ENCODE results near the gene ADARB2. TPM values are rescaled to one million over a fixed set of nuclear protein-coding genes. Genes with fewer than 3 reads are reported as not detected.

The ADARB2 gene
- total and polyA plus RNA-seq, 4 donors = under 0.01 to 0.79 TPM; not detected in 2

- ATAC-seq (ENCODE audit: low FRiP score) (no peak), DNase-seq (peak in 1 of 2 donors; percentile 20)
- 76 to 79% methylated on average over 15 of the region's 15 CpGs for WGBS, 2 donors
- Histone ChIP-seq H3K36me3 (ENCODE audit: control insufficient read depth in 1 of 2, insufficient read depth in 2 of 2, low read length in 1 of 2) (no peaks in the 10 kb centered on the region), H3K4me3 (ENCODE audit: low read length in 2 of 2) (no peak overlapping the region), H3K27ac (ENCODE audit: low read depth in 1 of 2, low read length in 2 of 2) (no peak overlapping the region), H3K9me3 (ENCODE audit: control insufficient read depth, low read length) (no peaks in the 10 kb centered on the region), H3K4me1 (ENCODE audit: control insufficient read depth in 1 of 2, insufficient read depth in 2 of 2, low read length in 2 of 2) (no peaks in the 10 kb centered on the region), H3K27me3 (ENCODE audit: control insufficient read depth in 1 of 2, insufficient read depth in 2 of 2, low read length in 1 of 2) (no peaks in the 10 kb centered on the region)
- intact Hi-C loops (cut with DNase I) = no loop called here
Measured at GRCh38 chr10:1550616-1551015, 186.7 kb downstream of the ADARB2 start.

- no peaks in the 10 kb centered on the region for H3K9me3 ChIP-seq (ENCODE audit: control insufficient read depth, low read length)
- no peaks in the 10 kb centered on the region for H3K27me3 ChIP-seq (ENCODE audit: control insufficient read depth in 1 of 2, insufficient read depth in 2 of 2, low read length in 1 of 2)
- H3K4me3 ChIP-seq (ENCODE audit: low read length in 2 of 2) = no peak overlapping the region
- DNase-seq (peak in 1 of 2 donors; percentile 21), ATAC-seq (ENCODE audit: low FRiP score) (no peak)
- intact Hi-C loops (cut with DNase I) = no loop called here
- H3K4me1 ChIP-seq (ENCODE audit: control insufficient read depth in 1 of 2, insufficient read depth in 2 of 2, low read length in 2 of 2) = no peaks in the 10 kb centered on the region
- WGBS, 2 donors = 68% methylated on average over 7 of the region's 7 CpGs
- H3K27ac ChIP-seq (ENCODE audit: low read depth in 1 of 2, low read length in 2 of 2) = no peak overlapping the region
- no peaks in the 10 kb centered on the region for H3K36me3 ChIP-seq (ENCODE audit: control insufficient read depth in 1 of 2, insufficient read depth in 2 of 2, low read length in 1 of 2)
Measured at GRCh38 chr10:1550291-1550595, 187.1 kb downstream of the ADARB2 start.

GRCh38 chr10:1549591-1550290 lies 187.6 kb downstream of the ADARB2 start:
- no peaks in the 10 kb centered on the region for H3K4me1 ChIP-seq (ENCODE audit: control insufficient read depth in 1 of 2, insufficient read depth in 2 of 2, low read length in 2 of 2)
- no peaks in the 10 kb centered on the region for H3K36me3 ChIP-seq (ENCODE audit: control insufficient read depth in 1 of 2, insufficient read depth in 2 of 2, low read length in 1 of 2)
- no peaks in the 10 kb centered on the region for H3K9me3 ChIP-seq (ENCODE audit: control insufficient read depth, low read length)
- WGBS, 2 donors = 67 to 68% methylated on average over 17 of the region's 17 CpGs
- no peaks in the 10 kb centered on the region for H3K27me3 ChIP-seq (ENCODE audit: control insufficient read depth in 1 of 2, insufficient read depth in 2 of 2, low read length in 1 of 2)
- ATAC-seq (ENCODE audit: low FRiP score) (no peak), DNase-seq (peak in 1 of 2 donors; percentile 28)
- no peak overlapping the region for H3K27ac ChIP-seq (ENCODE audit: low read depth in 1 of 2, low read length in 2 of 2)
- intact Hi-C loops (cut with DNase I) = no loop called here
- no peak overlapping the region for H3K4me3 ChIP-seq (ENCODE audit: low read length in 2 of 2)

GRCh38 chr10:1548596-1548995 lies 188.7 kb downstream of the ADARB2 start:
- Histone ChIP-seq H3K4me3 (ENCODE audit: low read length in 2 of 2) (no peak overlapping the region), H3K27me3 (ENCODE audit: control insufficient read depth in 1 of 2, insufficient read depth in 2 of 2, low read length in 1 of 2) (no peaks in the 10 kb centered on the region), H3K4me1 (ENCODE audit: control insufficient read depth in 1 of 2, insufficient read depth in 2 of 2, low read length in 2 of 2) (no peaks in the 10 kb centered on the region), H3K9me3 (ENCODE audit: control insufficient read depth, low read length) (no peaks in the 10 kb centered on the region), H3K36me3 (ENCODE audit: control insufficient read depth in 1 of 2, insufficient read depth in 2 of 2, low read length in 1 of 2) (no peaks in the 10 kb centered on the region), H3K27ac (ENCODE audit: low read depth in 1 of 2, low read length in 2 of 2) (no peak overlapping the region)
- DNase-seq (no peak), ATAC-seq (ENCODE audit: low FRiP score) (no peak)
- 87% methylated on average over 7 of the region's 7 CpGs for WGBS, 2 donors
- intact Hi-C loops (cut with DNase I) = no loop called here

- H3K4me1 ChIP-seq (ENCODE audit: control insufficient read depth in 1 of 2, insufficient read depth in 2 of 2, low read length in 2 of 2) = no peaks in the 10 kb centered on the region
- no peaks in the 10 kb centered on the region for H3K36me3 ChIP-seq (ENCODE audit: control insufficient read depth in 1 of 2, insufficient read depth in 2 of 2, low read length in 1 of 2)
- ATAC-seq (ENCODE audit: low FRiP score) (no peak), DNase-seq (peak in 1 of 2 donors; percentile 28)
- intact Hi-C loops (cut with DNase I) = no loop called here
- 89% methylated on average over 7 of the region's 7 CpGs for WGBS, 2 donors
- no peak overlapping the region for H3K4me3 ChIP-seq (ENCODE audit: low read length in 2 of 2)
- H3K9me3 ChIP-seq (ENCODE audit: control insufficient read depth, low read length) = no peaks in the 10 kb centered on the region
- no peak overlapping the region for H3K27ac ChIP-seq (ENCODE audit: low read depth in 1 of 2, low read length in 2 of 2)
- H3K27me3 ChIP-seq (ENCODE audit: control insufficient read depth in 1 of 2, insufficient read depth in 2 of 2, low read length in 1 of 2) = no peaks in the 10 kb centered on the region
Measured at GRCh38 chr10:1548146-1548545, 189.2 kb downstream of the ADARB2 start.

- Histone ChIP-seq H3K27ac (ENCODE audit: low read depth in 1 of 2, low read length in 2 of 2) (no peak overlapping the region), H3K4me1 (ENCODE audit: control insufficient read depth in 1 of 2, insufficient read depth in 2 of 2, low read length in 2 of 2) (no peaks in the 10 kb centered on the region), H3K9me3 (ENCODE audit: control insufficient read depth, low read length) (no peaks in the 10 kb centered on the region), H3K36me3 (ENCODE audit: control insufficient read depth in 1 of 2, insufficient read depth in 2 of 2, low read length in 1 of 2) (no peaks in the 10 kb centered on the region), H3K27me3 (ENCODE audit: control insufficient read depth in 1 of 2, insufficient read depth in 2 of 2, low read length in 1 of 2) (no peaks in the 10 kb centered on the region), H3K4me3 (ENCODE audit: low read length in 2 of 2) (no peak overlapping the region)
- DNase-seq (no peak), ATAC-seq (ENCODE audit: low FRiP score) (no peak)
- intact Hi-C loops (cut with DNase I) = no loop called here
- 44 to 63% methylated on average over 19 of the region's 19 CpGs for WGBS, 2 donors
Measured at GRCh38 chr10:1546431-1547110, 190.8 kb downstream of the ADARB2 start.

- Histone ChIP-seq H3K9me3 (ENCODE audit: control insufficient read depth, low read length) (no peaks in the 10 kb centered on the region), H3K4me3 (ENCODE audit: low read length in 2 of 2) (no peak overlapping the region), H3K36me3 (ENCODE audit: control insufficient read depth in 1 of 2, insufficient read depth in 2 of 2, low read length in 1 of 2) (no peaks in the 10 kb centered on the region), H3K27me3 (ENCODE audit: control insufficient read depth in 1 of 2, insufficient read depth in 2 of 2, low read length in 1 of 2) (no peaks in the 10 kb centered on the region), H3K27ac (ENCODE audit: low read depth in 1 of 2, low read length in 2 of 2) (no peak overlapping the region), H3K4me1 (ENCODE audit: control insufficient read depth in 1 of 2, insufficient read depth in 2 of 2, low read length in 2 of 2) (no peaks in the 10 kb centered on the region)
- WGBS, 2 donors = 77 to 78% methylated on average over 7 of the region's 7 CpGs
- DNase-seq = peak in 1 of 2 donors; percentile 34
- intact Hi-C loops (cut with DNase I) = no loop called here
- peak; percentile 54 for ATAC-seq (ENCODE audit: low FRiP score)
Measured at GRCh38 chr10:1545524-1545923, 191.8 kb downstream of the ADARB2 start.

GRCh38 chr10:1544929-1545328 lies 192.4 kb downstream of the ADARB2 start:
- Histone ChIP-seq H3K36me3 (ENCODE audit: control insufficient read depth in 1 of 2, insufficient read depth in 2 of 2, low read length in 1 of 2) (no peaks in the 10 kb centered on the region), H3K27me3 (ENCODE audit: control insufficient read depth in 1 of 2, insufficient read depth in 2 of 2, low read length in 1 of 2) (no peaks in the 10 kb centered on the region), H3K4me1 (ENCODE audit: control insufficient read depth in 1 of 2, insufficient read depth in 2 of 2, low read length in 2 of 2) (no peaks in the 10 kb centered on the region), H3K4me3 (ENCODE audit: low read length in 2 of 2) (no peak overlapping the region), H3K27ac (ENCODE audit: low read depth in 1 of 2, low read length in 2 of 2) (no peak overlapping the region), H3K9me3 (ENCODE audit: control insufficient read depth, low read length) (no peaks in the 10 kb centered on the region)
- WGBS, 2 donors = 57 to 76% methylated on average over 2 of the region's 2 CpGs
- ATAC-seq (ENCODE audit: low FRiP score) (no peak), DNase-seq (no peak)
- intact Hi-C loops (cut with DNase I) = no loop called here

- no peaks in the 10 kb centered on the region for H3K36me3 ChIP-seq (ENCODE audit: control insufficient read depth in 1 of 2, insufficient read depth in 2 of 2, low read length in 1 of 2)
- intact Hi-C loops (cut with DNase I) = no loop called here
- H3K27ac ChIP-seq (ENCODE audit: low read depth in 1 of 2, low read length in 2 of 2) = no peak overlapping the region
- no peaks in the 10 kb centered on the region for H3K27me3 ChIP-seq (ENCODE audit: control insufficient read depth in 1 of 2, insufficient read depth in 2 of 2, low read length in 1 of 2)
- no peaks in the 10 kb centered on the region for H3K9me3 ChIP-seq (ENCODE audit: control insufficient read depth, low read length)
- no peaks in the 10 kb centered on the region for H3K4me1 ChIP-seq (ENCODE audit: control insufficient read depth in 1 of 2, insufficient read depth in 2 of 2, low read length in 2 of 2)
- H3K4me3 ChIP-seq (ENCODE audit: low read length in 2 of 2) = no peak overlapping the region
- ATAC-seq (ENCODE audit: low FRiP score) (no peak), DNase-seq (no peak)
- WGBS, 2 donors = 85% methylated on average over 13 of the region's 13 CpGs
Measured at GRCh38 chr10:1544209-1544673, 193.1 kb downstream of the ADARB2 start.

Measured in aorta (tissue), 5 donors.